Lung microvascular endothelial cell (primary cell): ENCODE data around the gene RAB3D. TPM values are rescaled to one million over a fixed set of nuclear protein-coding genes. Genes with fewer than 3 reads are reported as not detected.

Experiments
- total RNA-seq: library from RNA; depleted of rRNA; stranded (reverse); fragments of >200 nt; gene quantifications from 2 replicates; pipeline ENCODE4 v1.2.1, GENCODE V29; 2014

RAB3D gene
- total RNA-seq, 1 donor from 2014 or later = 31.5 TPM

Other genes with a start within 250 kb of the RAB3D start
- gene SPC24, start 183.9 kb downstream of the RAB3D start, total RNA-seq = 14.3 and 35.7 TPM in 2 replicates
- gene KANK2, start 142.1 kb downstream of the RAB3D start, total RNA-seq = 39.0 and 110 TPM in 2 replicates
- gene ANGPTL8, start 100.0 kb downstream of the RAB3D start, total RNA-seq = not detected in 2 replicates
- 46.0 and 46.4 TPM in 2 replicates for gene DOCK6, start 77.1 kb downstream of the RAB3D start, total RNA-seq
- gene TSPAN16, start 43.5 kb downstream of the RAB3D start, total RNA-seq = not detected in 2 replicates
- 83.7 and 105 TPM in 2 replicates for gene TMEM205, start 6.6 kb upstream of the RAB3D start, total RNA-seq
- 3.9 and 6.2 TPM in 2 replicates for gene CCDC159, start 6.9 kb upstream of the RAB3D start, total RNA-seq
- 6.5 and 6.9 TPM in 2 replicates for gene PLPPR2, start 15.8 kb upstream of the RAB3D start, total RNA-seq
- gene SWSAP1, start 35.0 kb upstream of the RAB3D start, total RNA-seq = 0.65 and 1.2 TPM in 2 replicates
- gene EPOR, start 44.7 kb upstream of the RAB3D start, total RNA-seq = 5.0 and 5.8 TPM in 2 replicates
- 0.22 and 1.8 TPM in 2 replicates for gene RGL3, start 79.7 kb upstream of the RAB3D start, total RNA-seq
- gene ODAD3, start 95.5 kb upstream of the RAB3D start, total RNA-seq = under 0.01 TPM in 1 of 2 replicates, not detected in the other
- gene PRKCSH, start 96.0 kb upstream of the RAB3D start, total RNA-seq = 103 and 132 TPM in 2 replicates
- not detected in 2 replicates for gene ELAVL3, start 141.4 kb upstream of the RAB3D start, total RNA-seq
- 5.2 and 7.5 TPM in 2 replicates for gene ZNF653, start 166.2 kb upstream of the RAB3D start, total RNA-seq
- gene ECSIT, start 189.5 kb upstream of the RAB3D start, total RNA-seq = 21.4 and 23.8 TPM in 2 replicates
- 0.20 and 0.22 TPM in 2 replicates for gene CNN1, start 199.2 kb upstream of the RAB3D start, total RNA-seq
- gene ELOF1, start 219.6 kb upstream of the RAB3D start, total RNA-seq = 19.2 and 27.2 TPM in 2 replicates
- gene ACP5, start 238.0 kb upstream of the RAB3D start, total RNA-seq = under 0.01 and 0.60 TPM in 2 replicates